ENCODE measurements around the gene THOP1.

DNA sequence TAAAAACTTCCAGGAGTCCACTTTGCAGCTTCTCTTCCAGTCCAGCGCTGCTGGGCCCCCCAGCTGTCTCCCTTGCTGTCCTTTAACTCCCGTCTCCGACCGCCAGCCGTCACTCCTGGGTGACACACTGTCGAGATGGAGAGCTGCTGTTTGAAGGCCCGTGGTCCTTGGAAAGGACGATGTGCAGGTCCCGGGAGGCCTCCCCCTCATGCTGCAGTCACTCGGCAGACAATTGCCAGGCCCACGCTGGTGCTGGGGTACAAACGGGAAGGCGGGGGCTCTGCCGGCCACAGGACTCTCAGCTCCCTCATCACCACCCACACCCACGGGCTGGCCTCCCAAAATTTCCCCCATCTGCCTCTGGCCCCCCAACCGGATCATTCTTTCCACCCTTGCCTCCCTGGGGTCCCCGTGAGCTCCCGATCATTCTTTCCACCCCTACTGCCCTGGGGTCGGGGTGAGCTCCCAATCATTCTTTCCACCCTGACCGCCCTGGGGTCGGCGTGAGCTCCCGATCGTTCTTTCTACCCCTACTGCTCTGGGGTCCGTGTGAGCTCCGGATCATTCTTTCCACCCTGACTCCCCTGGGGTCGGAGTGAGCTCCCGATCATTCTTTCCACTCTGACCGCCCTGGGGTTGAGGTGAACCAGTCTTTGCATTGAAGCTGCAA, 18.3 kb downstream of the THOP1 start:
- TF ChIP-seq, protein P1, sequence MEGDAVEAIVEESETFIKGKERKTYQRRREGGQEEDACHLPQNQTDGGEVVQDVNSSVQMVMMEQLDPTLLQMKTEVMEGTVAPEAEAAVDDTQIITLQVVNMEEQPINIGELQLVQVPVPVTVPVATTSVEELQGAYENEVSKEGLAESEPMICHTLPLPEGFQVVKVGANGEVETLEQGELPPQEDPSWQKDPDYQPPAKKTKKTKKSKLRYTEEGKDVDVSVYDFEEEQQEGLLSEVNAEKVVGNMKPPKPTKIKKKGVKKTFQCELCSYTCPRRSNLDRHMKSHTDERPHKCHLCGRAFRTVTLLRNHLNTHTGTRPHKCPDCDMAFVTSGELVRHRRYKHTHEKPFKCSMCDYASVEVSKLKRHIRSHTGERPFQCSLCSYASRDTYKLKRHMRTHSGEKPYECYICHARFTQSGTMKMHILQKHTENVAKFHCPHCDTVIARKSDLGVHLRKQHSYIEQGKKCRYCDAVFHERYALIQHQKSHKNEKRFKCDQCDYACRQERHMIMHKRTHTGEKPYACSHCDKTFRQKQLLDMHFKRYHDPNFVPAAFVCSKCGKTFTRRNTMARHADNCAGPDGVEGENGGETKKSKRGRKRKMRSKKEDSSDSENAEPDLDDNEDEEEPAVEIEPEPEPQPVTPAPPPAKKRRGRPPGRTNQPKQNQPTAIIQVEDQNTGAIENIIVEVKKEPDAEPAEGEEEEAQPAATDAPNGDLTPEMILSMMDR (IDR thresholded peaks at IDR 0.05; ENCODE audit: low read depth, low read length, poor library complexity, severe bottlenecking), result no peak
- TF ChIP-seq EZH2phosphoT487 (IDR thresholded peaks at IDR 0.05; ENCODE audit: borderline replicate concordance, low read length), result no peak
